ENCODE results near the gene ASS1.
A peak's percentile ranks its signal among the peaks of the same experiment; 100 is the strongest.
"Not testable (repeated sequence)": the region's sequence is repeated elsewhere in the genome, so short reads cannot be mapped to it uniquely, and the experiment has no call there.

The ASS1 gene

GRCh38 chr9:130444565-130445221 is at the start of gene ASS1:
Gene ASS1 (plus strand): TSS chr9:130444961. CDS start chr9:130452229, 7,268 bp downstream.
- peak within 1 kb of the TSS; percentile 75 for H3K9ac ChIP-seq (ENCODE audit: low read length)
- H3K4me1 ChIP-seq (ENCODE audit: control insufficient read depth, insufficient read depth, low read length): peaks cover 30% of the 10 kb centered on the region
- no peaks in the 10 kb centered on the region for H3K9me3 ChIP-seq (ENCODE audit: control insufficient read depth, low read length)
- peaks cover 12% of the 10 kb centered on the region for H3K27me3 ChIP-seq (ENCODE audit: control insufficient read depth, insufficient read depth, low read length)
- H3K4me3 ChIP-seq (ENCODE audit: low read length): peak within 1 kb of the TSS; percentile 25
- H3K36me3 ChIP-seq (ENCODE audit: control insufficient read depth, insufficient read depth, low read length): no peaks in the 10 kb centered on the region

- Histone ChIP-seq H3K27me3 (ENCODE audit: control insufficient read depth, insufficient read depth, low read length) (no peaks in the 10 kb centered on the region), H3K4me1 (ENCODE audit: control insufficient read depth, insufficient read depth, low read length) (no peaks in the 10 kb centered on the region), H3K4me3 (ENCODE audit: low read length) (no peak overlapping the region), H3K9ac (ENCODE audit: low read length) (no peak overlapping the region), H3K36me3 (ENCODE audit: control insufficient read depth, insufficient read depth, low read length) (no peaks in the 10 kb centered on the region), H3K9me3 (ENCODE audit: control insufficient read depth, low read length) (no peaks in the 10 kb centered on the region)
These were observed 48.8 kb upstream of the ASS1 start for GRCh38 chr9:130395810-130396435.

- Histone ChIP-seq H3K4me3 (ENCODE audit: low read length) (no peak overlapping the region), H3K4me1 (ENCODE audit: control insufficient read depth, insufficient read depth, low read length) (no peaks in the 10 kb centered on the region), H3K9me3 (ENCODE audit: control insufficient read depth, low read length) (no peaks in the 10 kb centered on the region), H3K27me3 (ENCODE audit: control insufficient read depth, insufficient read depth, low read length) (no peaks in the 10 kb centered on the region), H3K36me3 (ENCODE audit: control insufficient read depth, insufficient read depth, low read length) (no peaks in the 10 kb centered on the region), H3K9ac (ENCODE audit: low read length) (no peak overlapping the region)
These were observed 48.2 kb upstream of the ASS1 start for GRCh38 chr9:130396581-130396980.

- H3K4me1 ChIP-seq (ENCODE audit: control insufficient read depth, insufficient read depth, low read length): no peaks in the 10 kb centered on the region
- no peak overlapping the region for H3K4me3 ChIP-seq (ENCODE audit: low read length)
- H3K9me3 ChIP-seq (ENCODE audit: control insufficient read depth, low read length): no peaks in the 10 kb centered on the region
- no peaks in the 10 kb centered on the region for H3K36me3 ChIP-seq (ENCODE audit: control insufficient read depth, insufficient read depth, low read length)
- H3K27me3 ChIP-seq (ENCODE audit: control insufficient read depth, insufficient read depth, low read length): no peaks in the 10 kb centered on the region
- no peak overlapping the region for H3K9ac ChIP-seq (ENCODE audit: low read length)
These were observed 46.1 kb upstream of the ASS1 start for GRCh38 chr9:130398487-130399240.

- Histone ChIP-seq H3K27me3 (ENCODE audit: control insufficient read depth, insufficient read depth, low read length) (no peaks in the 10 kb centered on the region), H3K4me3 (ENCODE audit: low read length) (no peak overlapping the region), H3K9ac (ENCODE audit: low read length) (no peak overlapping the region), H3K4me1 (ENCODE audit: control insufficient read depth, insufficient read depth, low read length) (no peaks in the 10 kb centered on the region), H3K9me3 (ENCODE audit: control insufficient read depth, low read length) (no peaks in the 10 kb centered on the region), H3K36me3 (ENCODE audit: control insufficient read depth, insufficient read depth, low read length) (no peaks in the 10 kb centered on the region)
These were observed 45.0 kb upstream of the ASS1 start for GRCh38 chr9:130399768-130400167.

GRCh38 chr9:130400870-130401269 is 43.9 kb upstream of the ASS1 start:
- Histone ChIP-seq H3K9ac (ENCODE audit: low read length) (no peak overlapping the region), H3K9me3 (ENCODE audit: control insufficient read depth, low read length) (no peaks in the 10 kb centered on the region), H3K4me1 (ENCODE audit: control insufficient read depth, insufficient read depth, low read length) (no peaks in the 10 kb centered on the region), H3K4me3 (ENCODE audit: low read length) (no peak overlapping the region), H3K36me3 (ENCODE audit: control insufficient read depth, insufficient read depth, low read length) (no peaks in the 10 kb centered on the region), H3K27me3 (ENCODE audit: control insufficient read depth, insufficient read depth, low read length) (no peaks in the 10 kb centered on the region)

- not testable (repeated sequence) for H3K27me3 ChIP-seq (ENCODE audit: control insufficient read depth, insufficient read depth, low read length); H3K4me3 ChIP-seq (ENCODE audit: low read length); H3K4me1 ChIP-seq (ENCODE audit: control insufficient read depth, insufficient read depth, low read length); H3K36me3 ChIP-seq (ENCODE audit: control insufficient read depth, insufficient read depth, low read length); H3K9me3 ChIP-seq (ENCODE audit: control insufficient read depth, low read length); H3K9ac ChIP-seq (ENCODE audit: low read length)
These were observed 43.0 kb upstream of the ASS1 start for GRCh38 chr9:130401742-130402141.

- no peak overlapping the region for H3K9ac ChIP-seq (ENCODE audit: low read length)
- H3K36me3 ChIP-seq (ENCODE audit: control insufficient read depth, insufficient read depth, low read length): no peaks in the 10 kb centered on the region
- no peaks in the 10 kb centered on the region for H3K27me3 ChIP-seq (ENCODE audit: control insufficient read depth, insufficient read depth, low read length)
- no peaks in the 10 kb centered on the region for H3K4me1 ChIP-seq (ENCODE audit: control insufficient read depth, insufficient read depth, low read length)
- H3K4me3 ChIP-seq (ENCODE audit: low read length): no peak overlapping the region
- no peaks in the 10 kb centered on the region for H3K9me3 ChIP-seq (ENCODE audit: control insufficient read depth, low read length)
These were observed 42.5 kb upstream of the ASS1 start for GRCh38 chr9:130402243-130402642.

GRCh38 chr9:130402645-130403440 is 41.9 kb upstream of the ASS1 start:
- H3K36me3 ChIP-seq (ENCODE audit: control insufficient read depth, insufficient read depth, low read length): no peaks in the 10 kb centered on the region
- H3K9me3 ChIP-seq (ENCODE audit: control insufficient read depth, low read length): no peaks in the 10 kb centered on the region
- no peaks in the 10 kb centered on the region for H3K4me1 ChIP-seq (ENCODE audit: control insufficient read depth, insufficient read depth, low read length)

GRCh38 chr9:130405657-130406257 is 39.0 kb upstream of the ASS1 start:
- no peaks in the 10 kb centered on the region for H3K4me1 ChIP-seq (ENCODE audit: control insufficient read depth, insufficient read depth, low read length)
- H3K9ac ChIP-seq (ENCODE audit: low read length): no peak overlapping the region
- H3K4me3 ChIP-seq (ENCODE audit: low read length): no peak overlapping the region
- H3K9me3 ChIP-seq (ENCODE audit: control insufficient read depth, low read length): no peaks in the 10 kb centered on the region
- no peaks in the 10 kb centered on the region for H3K36me3 ChIP-seq (ENCODE audit: control insufficient read depth, insufficient read depth, low read length)
- H3K27me3 ChIP-seq (ENCODE audit: control insufficient read depth, insufficient read depth, low read length): no peaks in the 10 kb centered on the region

More at GRCh38 chr9:130402645-130403440, 41.9 kb upstream of the ASS1 start:
- no peak overlapping the region for H3K9ac ChIP-seq (ENCODE audit: low read length)
- no peak overlapping the region for H3K4me3 ChIP-seq (ENCODE audit: low read length)
- H3K27me3 ChIP-seq (ENCODE audit: control insufficient read depth, insufficient read depth, low read length): no peaks in the 10 kb centered on the region

GRCh38 chr9:130406278-130406895 is 38.4 kb upstream of the ASS1 start:
- no peaks in the 10 kb centered on the region for H3K36me3 ChIP-seq (ENCODE audit: control insufficient read depth, insufficient read depth, low read length)
- H3K9ac ChIP-seq (ENCODE audit: low read length): no peak overlapping the region
- H3K4me1 ChIP-seq (ENCODE audit: control insufficient read depth, insufficient read depth, low read length): no peaks in the 10 kb centered on the region
- no peaks in the 10 kb centered on the region for H3K9me3 ChIP-seq (ENCODE audit: control insufficient read depth, low read length)
- no peaks in the 10 kb centered on the region for H3K27me3 ChIP-seq (ENCODE audit: control insufficient read depth, insufficient read depth, low read length)
- H3K4me3 ChIP-seq (ENCODE audit: low read length): no peak overlapping the region
